GM12874 (cell line): Measurements from ENCODE around the gene COL20A1.

ENCODE experiments used
- CTCF ChIP-seq: IDR thresholded peaks from 2 replicates; pipeline ENCODE4 v1.5.1; 2011; ENCODE audit warnings: low read depth, mild to moderate bottlenecking, control low read depth, low read length, moderate library complexity; ENCODE audit not compliant: insufficient read depth

COL20A1 gene

GRCh38 chr20:63366390-63367365 is 73.7 kb downstream of the COL20A1 start:
- no peak for TF ChIP-seq CTCF

GRCh38 chr20:63367446-63368055 is 74.6 kb downstream of the COL20A1 start:
- no peak for TF ChIP-seq CTCF

GRCh38 chr20:63368151-63368550 is 75.2 kb downstream of the COL20A1 start:
- no peak for TF ChIP-seq CTCF

- no peak for TF ChIP-seq CTCF
These were observed 76.1 kb downstream of the COL20A1 start for GRCh38 chr20:63369024-63369530.

GRCh38 chr20:63369724-63370617 is 77.0 kb downstream of the COL20A1 start:
- TF ChIP-seq CTCF = no peak

GRCh38 chr20:63370618-63371187 is 77.7 kb downstream of the COL20A1 start:
- no peak for TF ChIP-seq CTCF
